Transverse colon (tissue), 4 donors: Measurements from ENCODE around the gene OXLD1.

Experiments used
- EP300 ChIP-seq: sonication (generic); formaldehyde crosslinking; IDR thresholded peaks from one replicate; pipeline ENCODE4 v1.6.1; 2017; ENCODE audit warnings: antibody characterized with exemption, low read depth
- POLR2AphosphoS5 ChIP-seq, 3 donors: sonication (generic); formaldehyde crosslinking; IDR thresholded peaks; one replicate each; pipeline ENCODE4 v1.6.1; 2016; ENCODE audit warnings: antibody characterized with exemption in 3 of 3
- TF ChIP-seq, protein P1 (sequence below), 5 experiments: fragments of 200-600 bp in 3 of 5; fragments of 450-650 bp in 2 of 5; sonication (generic) in 3 of 5; IDR thresholded peaks; 1 replicate in 2 of 5; 2 replicates in 3 of 5; pipeline ENCODE4 v1.5.1; 2016 to 2017; ENCODE audit warnings: antibody characterized with exemption in 5 of 5, inconsistent platforms in 3 of 5, mild to moderate bottlenecking in 2 of 5, moderate library complexity in 1 of 5

DNA sequence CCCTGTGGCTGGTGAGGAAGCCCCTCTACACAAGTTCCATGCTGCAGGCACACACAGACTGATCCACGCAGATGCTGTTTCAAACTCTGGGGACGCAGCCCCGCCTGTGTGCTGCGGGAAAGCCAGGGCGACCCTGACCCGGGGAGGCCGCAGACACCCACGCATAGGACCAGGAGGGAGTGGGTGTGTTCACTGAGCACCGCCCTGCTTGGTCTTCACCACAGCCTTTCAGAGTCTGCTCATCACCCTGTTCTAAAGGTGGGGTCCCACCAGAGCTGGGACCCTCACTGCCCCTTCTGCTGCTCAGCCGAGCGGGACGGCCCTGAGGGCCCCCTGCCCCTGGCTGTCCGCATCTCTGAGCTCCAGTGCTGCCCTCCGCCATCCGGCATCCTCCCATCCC lies 21.9 kb downstream of the OXLD1 start:
- TF ChIP-seq, protein P1, sequence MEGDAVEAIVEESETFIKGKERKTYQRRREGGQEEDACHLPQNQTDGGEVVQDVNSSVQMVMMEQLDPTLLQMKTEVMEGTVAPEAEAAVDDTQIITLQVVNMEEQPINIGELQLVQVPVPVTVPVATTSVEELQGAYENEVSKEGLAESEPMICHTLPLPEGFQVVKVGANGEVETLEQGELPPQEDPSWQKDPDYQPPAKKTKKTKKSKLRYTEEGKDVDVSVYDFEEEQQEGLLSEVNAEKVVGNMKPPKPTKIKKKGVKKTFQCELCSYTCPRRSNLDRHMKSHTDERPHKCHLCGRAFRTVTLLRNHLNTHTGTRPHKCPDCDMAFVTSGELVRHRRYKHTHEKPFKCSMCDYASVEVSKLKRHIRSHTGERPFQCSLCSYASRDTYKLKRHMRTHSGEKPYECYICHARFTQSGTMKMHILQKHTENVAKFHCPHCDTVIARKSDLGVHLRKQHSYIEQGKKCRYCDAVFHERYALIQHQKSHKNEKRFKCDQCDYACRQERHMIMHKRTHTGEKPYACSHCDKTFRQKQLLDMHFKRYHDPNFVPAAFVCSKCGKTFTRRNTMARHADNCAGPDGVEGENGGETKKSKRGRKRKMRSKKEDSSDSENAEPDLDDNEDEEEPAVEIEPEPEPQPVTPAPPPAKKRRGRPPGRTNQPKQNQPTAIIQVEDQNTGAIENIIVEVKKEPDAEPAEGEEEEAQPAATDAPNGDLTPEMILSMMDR (IDR thresholded peaks at IDR 0.05): no peak
- TF ChIP-seq EP300 (no peak), POLR2AphosphoS5 (IDR thresholded peaks at IDR 0.05) (no peak)
